Measurements from ENCODE around the gene LRRC8C. TPM values are rescaled to one million over a fixed set of nuclear protein-coding genes. Genes with fewer than 3 reads are reported as not detected.

The LRRC8C gene
- total and polyA plus RNA-seq, 8 donors, result 0.63 to 3.5 (median 1.1) TPM

DNA sequence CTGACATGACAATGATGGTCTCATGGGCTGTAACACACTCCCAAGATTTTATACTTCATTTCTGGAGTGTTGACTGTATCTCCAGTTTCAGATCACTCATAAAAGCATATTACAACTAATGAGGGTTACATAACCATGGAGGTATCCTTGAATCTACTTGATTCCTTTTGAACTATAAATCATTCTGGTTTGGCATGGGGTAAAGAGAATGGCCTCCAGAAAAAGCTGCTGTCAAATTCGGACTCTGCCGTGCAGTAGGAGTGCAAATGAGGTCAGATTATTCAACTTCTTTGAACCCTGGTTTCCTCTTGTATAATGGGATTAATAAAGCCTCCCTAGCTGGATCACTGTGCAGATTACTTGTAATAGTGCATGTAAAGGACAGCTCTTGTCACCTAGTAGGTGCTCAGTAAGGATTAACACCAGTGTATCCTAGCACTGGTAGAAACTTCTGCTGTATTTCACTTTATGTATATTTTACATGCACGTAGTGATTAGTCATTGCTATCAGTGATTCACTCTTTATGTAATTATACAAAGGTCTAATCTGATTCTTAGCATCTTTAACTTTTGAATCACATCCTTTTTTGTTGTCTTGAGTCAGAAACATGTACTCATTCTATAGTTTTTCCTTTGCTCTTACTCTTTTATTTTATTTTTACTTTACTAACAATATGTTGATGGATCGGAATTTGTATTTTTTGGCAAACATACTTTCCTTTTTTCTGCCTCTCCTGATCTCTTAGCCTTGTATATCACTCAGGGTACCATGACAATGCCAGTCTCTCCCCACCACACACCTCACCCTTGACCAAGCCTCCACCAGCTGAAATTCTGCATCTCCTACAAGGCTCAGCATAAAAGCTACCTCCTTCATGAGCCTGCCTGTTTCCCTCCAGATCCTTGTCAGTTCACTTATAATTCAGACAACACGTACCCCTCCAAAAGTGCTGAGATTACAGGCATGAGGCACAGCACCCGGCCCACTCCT lies 3.2 kb downstream of the LRRC8C start:
- intact Hi-C loops (cut with DNase I), result loop anchor here in 1 of 3 donors (10.0 kb wide), 1 partner anchor 129 kb away; no protein-coding TSS in a partner anchor
- FAIRE-seq (no peak), ATAC-seq (no peak), DNase-seq (no peak)
- no peak overlapping the region for H3K27ac ChIP-seq
- H3K36me3 ChIP-seq, result no peaks in the 10 kb centered on the region
- no peaks in the 10 kb centered on the region for H3K9me3 ChIP-seq
- H3K27me3 ChIP-seq, result no peaks in the 10 kb centered on the region
- WGBS, 2 donors, result 72 to 83% methylated on average over 6 of the region's 6 CpGs
- TF ChIP-seq, protein P1, sequence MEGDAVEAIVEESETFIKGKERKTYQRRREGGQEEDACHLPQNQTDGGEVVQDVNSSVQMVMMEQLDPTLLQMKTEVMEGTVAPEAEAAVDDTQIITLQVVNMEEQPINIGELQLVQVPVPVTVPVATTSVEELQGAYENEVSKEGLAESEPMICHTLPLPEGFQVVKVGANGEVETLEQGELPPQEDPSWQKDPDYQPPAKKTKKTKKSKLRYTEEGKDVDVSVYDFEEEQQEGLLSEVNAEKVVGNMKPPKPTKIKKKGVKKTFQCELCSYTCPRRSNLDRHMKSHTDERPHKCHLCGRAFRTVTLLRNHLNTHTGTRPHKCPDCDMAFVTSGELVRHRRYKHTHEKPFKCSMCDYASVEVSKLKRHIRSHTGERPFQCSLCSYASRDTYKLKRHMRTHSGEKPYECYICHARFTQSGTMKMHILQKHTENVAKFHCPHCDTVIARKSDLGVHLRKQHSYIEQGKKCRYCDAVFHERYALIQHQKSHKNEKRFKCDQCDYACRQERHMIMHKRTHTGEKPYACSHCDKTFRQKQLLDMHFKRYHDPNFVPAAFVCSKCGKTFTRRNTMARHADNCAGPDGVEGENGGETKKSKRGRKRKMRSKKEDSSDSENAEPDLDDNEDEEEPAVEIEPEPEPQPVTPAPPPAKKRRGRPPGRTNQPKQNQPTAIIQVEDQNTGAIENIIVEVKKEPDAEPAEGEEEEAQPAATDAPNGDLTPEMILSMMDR (IDR thresholded peaks at IDR 0.05), result no peak
- H3K4me3 ChIP-seq, result no peak overlapping the region
- H3K4me1 ChIP-seq, result peaks cover 0 to 8% (median 5%) of the 10 kb centered on the region in 3 donors

DNA sequence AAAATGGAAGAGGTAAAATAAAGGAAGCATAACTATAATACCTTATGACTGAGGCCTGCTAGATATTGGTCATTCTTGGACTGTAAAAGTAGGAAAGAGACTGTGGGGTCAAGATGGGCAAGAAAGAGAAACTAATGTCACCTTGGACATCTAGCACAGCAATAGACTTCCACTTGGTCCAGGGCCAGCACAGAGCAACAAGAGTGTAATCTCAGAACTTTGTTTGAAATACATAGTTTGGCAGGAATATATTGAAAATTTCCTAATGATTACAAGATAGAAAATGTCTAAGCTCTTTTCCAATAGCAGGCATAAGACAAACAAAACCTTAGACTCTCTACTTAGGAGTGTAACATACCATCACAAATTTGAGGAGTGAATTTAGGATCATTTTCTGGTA lies 4.6 kb downstream of the LRRC8C start:
- no peak for FAIRE-seq
- H3K27ac ChIP-seq, result no peak overlapping the region
- no peaks in the 10 kb centered on the region for H3K36me3 ChIP-seq
- no peaks in the 10 kb centered on the region for H3K9me3 ChIP-seq
- TF ChIP-seq, protein P1 (IDR thresholded peaks at IDR 0.05), result no peak
- H3K4me3 ChIP-seq, result no peak overlapping the region
- peaks cover 0 to 4% (median 0%) of the 10 kb centered on the region in 3 donors for H3K4me1 ChIP-seq
- ATAC-seq, result no peak
- no peaks in the 10 kb centered on the region for H3K27me3 ChIP-seq
- intact Hi-C loops (cut with DNase I), result loop anchor here in 1 of 3 donors (10.0 kb wide), 1 partner anchor 127 kb away; no protein-coding TSS in a partner anchor
- no peak for DNase-seq

DNA sequence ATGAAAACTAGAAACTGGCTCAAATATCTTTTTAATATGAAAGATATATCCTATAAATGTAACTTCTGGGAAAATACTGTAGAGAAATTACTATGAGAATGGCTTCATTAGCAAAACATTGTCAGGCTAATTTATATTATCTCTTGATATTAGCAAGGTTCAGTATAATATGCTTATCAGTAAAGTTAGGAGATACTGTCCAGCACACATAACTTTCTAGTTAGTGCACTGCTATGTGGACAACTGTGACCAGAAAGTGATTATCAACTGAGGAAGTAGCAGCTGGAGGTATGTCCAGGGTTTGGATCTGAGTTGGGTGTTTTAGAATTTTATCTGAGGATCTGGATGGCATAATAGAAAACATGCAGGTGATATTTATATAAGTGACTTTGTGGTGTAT lies 7.5 kb downstream of the LRRC8C start:
- H3K27me3 ChIP-seq, result no peaks in the 10 kb centered on the region
- ATAC-seq (no peak), FAIRE-seq (no peak)

DNA sequence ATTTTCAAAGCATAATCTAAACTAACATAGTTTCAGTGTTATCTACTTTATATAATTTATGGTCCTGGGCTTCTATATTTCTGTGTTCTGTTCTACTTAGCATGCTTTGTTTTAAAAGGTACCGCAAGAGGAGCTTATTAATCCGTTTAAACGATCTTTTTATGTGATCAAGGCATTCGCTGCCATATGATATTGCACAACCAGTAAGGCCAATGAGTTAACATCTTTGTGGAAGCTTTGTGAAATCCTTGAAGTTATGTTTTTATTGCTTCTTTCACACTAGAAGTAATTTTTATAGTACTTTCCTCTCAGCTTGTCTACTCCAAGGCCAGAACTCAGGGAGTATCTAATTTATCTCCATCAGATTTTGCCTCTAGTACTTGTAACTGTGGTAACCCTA lies 8.9 kb downstream of the LRRC8C start:
- FAIRE-seq (no peak), ATAC-seq (no peak), DNase-seq (no peak)
- intact Hi-C loops (cut with DNase I), result no loop called here
- WGBS, 2 donors, result 78 to 84% methylated on average over 4 of the region's 4 CpGs
- no peaks in the 10 kb centered on the region for H3K9me3 ChIP-seq
- TF ChIP-seq, protein P1 (IDR thresholded peaks at IDR 0.05), result no peak
- H3K4me1 ChIP-seq, result no peaks in the 10 kb centered on the region
- no peak overlapping the region for H3K4me3 ChIP-seq
- H3K27ac ChIP-seq, result no peak overlapping the region
- H3K27me3 ChIP-seq, result no peaks in the 10 kb centered on the region
- H3K36me3 ChIP-seq, result no peaks in the 10 kb centered on the region

More for the DNA sequence above, 7.5 kb downstream of the LRRC8C start:
- Histone ChIP-seq H3K4me3 (no peak overlapping the region), H3K27ac (no peak overlapping the region), H3K36me3 (no peaks in the 10 kb centered on the region), H3K9me3 (no peaks in the 10 kb centered on the region), H3K4me1 (no peaks in the 10 kb centered on the region)
- intact Hi-C loops (cut with DNase I), result no loop called here
- TF ChIP-seq, protein P1 (IDR thresholded peaks at IDR 0.05), result no peak
- no peak for DNase-seq

DNA sequence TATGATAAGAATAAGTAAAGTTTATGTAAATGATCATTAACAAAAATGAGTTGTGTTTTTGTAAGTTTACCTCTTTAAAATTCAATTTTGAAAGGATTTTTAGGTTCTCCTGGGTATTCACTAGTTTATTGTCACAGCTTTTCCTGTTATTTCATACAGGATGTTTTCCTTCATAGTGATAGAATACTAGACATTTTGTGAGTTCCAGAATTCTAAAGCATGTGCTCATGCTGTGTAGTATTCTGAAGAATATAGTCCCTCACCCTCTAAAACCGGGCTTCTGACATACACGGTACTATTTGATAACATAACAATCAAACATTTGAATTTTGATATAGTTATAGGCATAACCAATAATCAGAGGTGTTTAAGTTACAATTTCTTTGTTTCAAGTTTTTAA lies 10.7 kb downstream of the LRRC8C start:
- WGBS, 2 donors, result 83 to 84% methylated on average over 2 of the region's 2 CpGs
- no peaks in the 10 kb centered on the region for H3K36me3 ChIP-seq
- H3K9me3 ChIP-seq, result no peaks in the 10 kb centered on the region
- TF ChIP-seq, protein P1 (IDR thresholded peaks at IDR 0.05), result no peak
- H3K4me3 ChIP-seq, result no peak overlapping the region
- H3K27me3 ChIP-seq, result no peaks in the 10 kb centered on the region
- FAIRE-seq, result no peak
- H3K27ac ChIP-seq, result no peak overlapping the region
- ATAC-seq, result no peak
- intact Hi-C loops (cut with DNase I), result no loop called here
- no peaks in the 10 kb centered on the region for H3K4me1 ChIP-seq
- DNase-seq, result no peak
